Measurements from ENCODE around the gene OXGR1.
A peak's percentile ranks its signal among the peaks of the same experiment; 100 is the strongest.
"Not testable (repeated sequence)": the region's sequence is repeated elsewhere in the genome, so short reads cannot be mapped to it uniquely, and the experiment has no call there.

OXGR1 gene

GRCh38 chr13:97004886-97005285 lies 10.6 kb upstream of the OXGR1 start:
- DNase-seq: no peak

DNA sequence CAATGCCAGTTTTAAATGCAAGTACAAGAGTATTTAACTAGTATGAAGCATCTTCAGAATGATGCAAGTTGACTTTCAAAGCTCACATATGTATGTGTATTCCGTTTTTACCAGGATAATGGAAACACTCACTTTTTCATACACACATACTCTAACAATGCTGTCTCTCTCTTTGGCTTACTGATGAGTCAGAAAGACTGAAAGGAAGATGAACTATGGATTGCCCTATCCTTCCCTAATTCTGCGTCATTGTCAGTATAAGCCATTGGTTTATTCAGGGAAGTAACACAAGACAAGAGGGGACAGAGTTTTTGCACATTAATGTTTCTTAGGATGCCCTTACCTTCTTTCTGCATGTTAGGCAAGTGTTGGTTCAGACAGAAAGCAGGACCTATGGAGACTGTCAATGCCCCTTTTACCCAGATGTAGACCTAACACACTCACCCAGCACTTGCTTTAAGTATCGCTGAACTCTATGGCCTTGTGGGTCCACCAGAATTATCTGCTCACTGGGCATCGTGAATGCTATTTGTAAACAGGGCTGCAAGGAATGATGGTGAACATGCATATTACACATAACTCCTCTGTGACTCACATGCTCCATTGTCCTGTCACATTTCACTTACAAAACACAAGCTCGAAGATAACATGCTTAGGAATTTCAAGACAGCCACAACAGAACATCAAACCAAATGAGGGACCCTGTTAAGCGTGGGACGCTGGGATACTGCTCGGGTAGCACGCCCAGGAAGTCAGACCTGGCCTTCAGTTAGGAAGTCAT lies 10.0 kb upstream of the OXGR1 start:
- DNase-seq: no peak

DNA sequence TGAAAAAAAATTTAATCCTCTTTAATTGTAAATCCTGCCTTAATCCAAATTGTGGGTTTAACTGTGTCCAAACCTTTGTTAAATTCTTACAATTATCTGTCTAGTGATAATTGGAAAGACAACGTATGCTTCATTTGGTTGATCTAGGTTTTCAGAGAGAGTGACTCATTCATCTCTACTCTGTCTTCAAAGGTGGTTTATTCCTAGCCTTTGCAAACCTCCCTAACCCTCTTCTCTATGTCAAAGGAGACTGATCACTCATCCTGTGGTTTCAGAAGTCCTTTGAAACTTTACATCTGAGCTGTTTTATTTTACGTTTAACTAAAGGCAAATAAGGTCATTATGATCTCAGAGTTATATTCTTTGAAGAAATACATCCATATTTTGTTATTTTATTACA lies 8.8 kb upstream of the OXGR1 start:
- no peak for DNase-seq

DNA sequence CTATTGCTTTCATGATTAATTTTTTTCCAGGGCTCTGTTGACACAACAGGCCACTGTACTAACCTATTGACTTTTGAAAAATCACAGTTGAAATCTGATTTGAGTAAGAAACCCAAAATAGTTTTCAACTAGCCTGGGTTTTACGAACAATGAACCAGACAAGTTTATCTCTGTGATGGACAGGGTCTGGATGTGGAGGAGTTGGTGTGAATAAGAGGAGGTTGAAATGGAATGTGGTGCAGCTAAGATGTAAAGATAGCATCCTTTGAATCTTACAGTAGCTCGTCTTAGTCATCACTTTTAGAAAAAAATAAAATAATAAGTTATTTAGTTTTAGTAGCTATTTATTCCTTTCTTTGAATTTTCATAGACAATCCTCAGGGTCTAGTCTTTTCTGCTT lies 8.3 kb upstream of the OXGR1 start:
- no peak for DNase-seq

DNA sequence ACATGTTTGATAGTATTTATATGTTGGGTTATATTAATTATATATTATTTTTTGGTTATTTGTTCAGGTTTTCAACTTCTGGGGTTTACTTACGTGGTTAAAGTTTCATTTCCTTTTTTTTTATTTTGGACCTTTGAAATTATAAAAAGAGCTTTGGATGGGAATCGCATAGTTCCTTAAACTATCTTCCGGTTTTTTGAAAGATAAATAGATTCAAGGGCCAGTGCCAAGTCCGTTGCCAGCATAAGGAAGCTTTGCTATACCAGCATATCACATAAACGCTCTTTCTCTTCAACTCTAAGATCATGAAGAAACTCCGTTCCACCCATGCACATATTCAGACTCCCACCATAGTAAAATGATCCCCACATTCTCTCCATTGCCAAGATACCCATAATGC lies 7.4 kb upstream of the OXGR1 start:
- no peak for DNase-seq

- DNase-seq: no peak
Observed at GRCh38 chr13:97000295-97000925, 6.1 kb upstream of the OXGR1 start.

- no peak for DNase-seq
Observed at GRCh38 chr13:96999091-96999490, 4.8 kb upstream of the OXGR1 start.

- DNase-seq: no peak
Observed at GRCh38 chr13:96998051-96998450, 3.8 kb upstream of the OXGR1 start.

DNA sequence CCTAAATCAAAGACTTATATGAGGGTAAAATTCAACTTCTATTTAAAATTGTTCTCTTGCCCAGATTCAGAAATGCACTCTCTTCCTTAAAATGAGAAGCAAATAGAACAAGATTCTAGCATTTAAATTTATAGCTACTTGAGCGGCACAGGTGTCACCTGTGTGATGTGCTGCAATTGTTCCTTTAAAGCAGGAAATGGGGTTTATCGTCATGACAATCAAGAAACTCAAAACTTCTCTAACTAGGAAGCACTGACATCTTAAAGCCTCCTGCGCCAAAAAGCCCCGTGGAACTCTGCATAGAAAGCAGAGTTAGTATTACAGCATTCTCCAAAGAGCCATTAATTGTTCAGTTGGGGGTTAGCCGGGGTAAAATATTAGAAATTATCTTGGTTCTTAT lies 2.6 kb upstream of the OXGR1 start:
- no peak for DNase-seq

- no peak for DNase-seq
Observed at GRCh38 chr13:96996107-96996506, 1.8 kb upstream of the OXGR1 start.

- DNase-seq: no peak
Observed at GRCh38 chr13:96994858-96995243, 575 bp upstream of the OXGR1 start.

DNA sequence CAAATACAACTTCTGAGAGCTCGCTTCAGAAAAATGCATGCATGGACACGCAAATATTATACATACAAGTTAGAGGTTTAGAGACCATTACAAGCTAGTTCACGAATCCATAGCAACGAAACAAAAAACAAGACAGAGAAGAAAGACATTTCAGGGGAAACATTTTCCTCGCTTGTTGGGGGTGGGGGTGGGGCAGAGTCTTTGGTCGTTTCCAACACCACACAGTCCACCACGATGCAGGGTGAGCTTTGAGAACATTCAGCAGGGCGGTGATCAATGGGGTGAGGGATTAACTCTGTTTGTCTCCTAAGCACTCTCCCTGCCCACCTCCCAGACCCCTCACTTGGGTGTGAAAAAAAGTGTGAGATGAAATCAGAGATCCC lies 651 bp downstream of the OXGR1 start:
- no peak for DNase-seq

DNA sequence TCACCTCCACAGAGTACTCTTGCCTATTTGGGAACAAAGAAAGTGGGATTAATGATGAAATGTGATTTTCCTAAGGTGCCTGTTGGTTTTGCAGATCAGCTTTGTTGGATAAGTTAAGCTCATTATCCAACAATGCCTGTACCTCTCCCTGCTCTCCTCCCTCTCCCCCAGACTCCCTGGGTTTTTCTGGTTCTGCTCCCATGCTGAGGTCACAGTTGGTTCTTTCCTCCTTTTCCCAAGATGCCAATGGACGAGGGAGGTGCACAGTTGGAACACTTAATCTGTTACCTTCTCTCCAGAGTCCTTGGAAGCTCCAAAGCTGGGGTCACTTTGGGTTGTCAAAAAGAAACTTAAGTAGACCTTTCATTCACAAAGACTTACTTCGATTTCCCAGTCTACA lies 1.6 kb downstream of the OXGR1 start:
- no peak for DNase-seq

DNA sequence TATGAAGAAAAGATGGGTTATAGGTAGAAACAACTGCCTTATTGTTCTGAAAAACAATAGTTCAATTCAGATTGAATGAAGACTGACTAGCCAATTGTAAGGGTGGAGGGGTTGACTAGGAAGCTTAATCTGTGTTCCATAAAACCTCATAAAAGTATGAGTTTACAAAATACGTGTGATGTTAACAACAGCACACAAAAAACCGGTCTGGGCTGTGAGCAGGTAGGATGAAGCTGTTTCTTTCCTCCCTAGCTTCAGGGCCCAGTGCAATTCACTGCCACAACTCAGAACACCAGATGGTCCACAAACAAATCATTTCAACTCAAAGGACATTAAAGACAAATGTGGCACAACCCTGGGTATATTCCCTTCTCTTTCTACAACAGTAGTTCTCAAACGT lies 3.2 kb downstream of the OXGR1 start:
- no peak for DNase-seq

- no peak for DNase-seq
Observed at GRCh38 chr13:96988441-96988840, 5.8 kb downstream of the OXGR1 start.

DNA sequence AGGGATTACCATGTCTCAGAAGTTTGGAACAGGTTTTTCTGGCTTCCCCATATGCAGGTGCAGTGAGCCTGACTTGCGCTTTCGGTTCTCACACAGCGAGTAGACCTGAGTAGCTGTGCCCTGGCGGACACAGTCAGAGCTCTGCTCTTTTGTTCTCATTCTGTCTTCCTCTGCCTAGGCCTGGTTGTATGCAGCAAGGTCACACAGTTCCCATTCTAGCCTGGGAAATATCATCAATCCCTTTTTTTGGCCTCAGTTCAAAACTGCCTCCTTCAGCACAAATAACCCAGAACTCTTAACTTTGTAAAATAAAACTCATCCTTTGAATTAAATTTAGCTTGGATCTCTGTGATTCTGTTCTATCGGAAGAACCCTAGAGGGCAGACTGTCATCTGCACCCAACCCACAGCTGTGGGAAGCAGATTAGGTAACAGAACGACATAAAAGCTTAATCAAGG lies 10.2 kb downstream of the OXGR1 start:
- peak; percentile 90 for DNase-seq

GRCh38 chr13:96982672-96983071 lies 11.6 kb downstream of the OXGR1 start:
- no peak for DNase-seq

- DNase-seq: not testable (repeated sequence)
Observed at GRCh38 chr13:96979861-96980260, 14.4 kb downstream of the OXGR1 start.

GRCh38 chr13:96968027-96968426 lies 26.2 kb downstream of the OXGR1 start:
- no peak for DNase-seq

GRCh38 chr13:96967248-96967745 lies 27.0 kb downstream of the OXGR1 start:
- DNase-seq: no peak

DNA sequence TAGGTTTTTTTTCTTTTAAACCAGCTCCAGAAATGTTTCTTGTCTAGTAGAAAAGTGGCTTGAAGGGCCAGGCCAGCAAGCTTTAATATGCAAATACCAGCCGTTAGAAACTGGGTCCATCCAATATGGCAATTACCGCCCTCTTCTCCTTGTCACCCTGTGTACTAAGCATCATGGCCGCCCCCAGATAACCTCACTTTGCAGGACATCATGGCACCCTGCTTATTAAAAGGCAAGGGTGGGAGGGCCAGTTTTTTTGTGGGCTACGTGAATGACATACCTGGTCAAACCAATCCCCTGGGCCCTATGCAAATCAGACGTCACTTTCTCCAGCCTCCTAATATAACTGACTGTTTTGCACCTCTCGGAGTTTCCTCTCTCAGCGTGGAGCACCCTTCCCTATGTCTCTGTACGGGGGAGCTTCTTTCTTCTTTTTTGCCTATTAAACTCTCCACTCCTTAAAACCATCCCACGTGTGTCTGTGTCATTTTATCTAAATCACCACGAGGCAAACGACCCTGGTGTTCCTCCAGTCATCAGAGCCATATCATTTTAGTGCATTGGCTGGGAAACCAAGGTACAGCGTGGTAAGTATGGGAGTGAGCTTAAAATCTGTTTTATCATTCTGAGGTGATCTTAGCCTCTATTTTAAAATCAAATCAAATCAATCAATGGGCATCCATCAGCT lies 27.7 kb downstream of the OXGR1 start:
- no peak for DNase-seq

DNA sequence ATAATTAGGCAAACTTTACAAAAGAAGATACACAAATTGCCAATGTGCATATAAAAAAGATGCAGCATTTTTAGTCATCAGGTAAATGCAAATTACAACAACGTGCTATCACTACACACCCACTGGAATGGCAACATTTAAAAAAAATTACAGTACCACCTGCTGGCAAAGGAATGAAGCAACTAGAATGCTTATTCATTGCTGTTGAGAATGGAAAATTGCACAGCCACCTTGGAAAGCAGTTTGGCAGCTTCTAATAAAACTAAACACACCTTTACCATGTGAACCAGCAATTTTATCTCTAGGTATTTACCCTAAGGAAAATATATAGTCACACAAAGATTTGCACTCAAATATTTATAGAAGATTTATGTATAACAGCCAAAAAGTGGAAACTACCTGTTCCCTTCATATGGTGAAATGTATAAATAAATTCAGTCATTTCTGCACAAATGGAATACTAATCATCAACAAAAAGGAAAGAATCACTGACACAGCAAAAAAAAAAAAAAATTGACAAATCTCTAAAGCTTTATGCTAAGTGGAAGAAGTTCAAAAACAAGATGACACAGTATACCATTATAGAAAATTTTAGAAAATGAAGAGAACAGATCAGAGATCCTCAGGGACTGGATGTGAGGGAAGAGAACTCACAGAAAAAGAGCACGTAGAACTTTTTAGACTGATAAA lies 30.3 kb downstream of the OXGR1 start:
- DNase-seq: no peak

DNA sequence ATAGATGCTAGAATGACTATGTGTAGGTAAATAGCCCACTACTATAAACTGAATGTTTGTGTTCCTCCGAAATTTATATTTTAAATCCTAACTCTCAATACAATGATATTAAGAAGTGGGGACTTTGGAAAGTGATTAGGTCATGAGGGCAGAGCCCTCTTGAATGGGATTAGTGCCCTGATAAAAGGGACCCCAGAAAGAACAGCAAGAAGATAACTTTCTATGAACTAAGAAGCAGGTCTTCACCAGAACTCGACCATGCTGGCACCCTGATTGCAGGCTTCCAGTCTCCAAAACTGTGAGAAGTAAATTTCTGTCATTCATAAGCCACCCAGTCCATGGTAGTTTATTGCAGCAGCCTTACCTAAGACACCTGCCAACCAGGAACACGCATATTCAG lies 33.9 kb downstream of the OXGR1 start:
- no peak for DNase-seq
